Astrocyte (in vitro differentiated cells and primary cell): ENCODE data around the gene KIAA1671. TPM values are rescaled to one million over a fixed set of nuclear protein-coding genes. Genes with fewer than 3 reads are reported as not detected.
A peak's percentile ranks its signal among the peaks of the same experiment; 100 is the strongest.

Experiments
- DNase-seq: peaks from one replicate; pipeline ENCODE4 v3.0.0-alpha.2; 2010; ENCODE audit warnings: low read depth
- FAIRE-seq: peaks from 2 replicates; lab custom pipeline; 2011; peaks lifted over from hg19 to GRCh38; lab: Jason Lieb, UNC
- H2AFZ ChIP-seq: 2 replicates; pipeline ENCODE4 v1.6.0; 2012; ENCODE audit warnings: low read depth, low read length, inconsistent platforms
- H3K27ac ChIP-seq: 2 replicates; pipeline ENCODE4 v1.5.1; 2011; ENCODE audit warnings: low read depth, low read length, inconsistent platforms
- H3K27me3 ChIP-seq: 2 replicates; pipeline ENCODE4 v1.6.0; 2011; ENCODE audit warnings: low read length, inconsistent platforms; ENCODE audit not compliant: insufficient read depth
- H3K36me3 ChIP-seq: 2 replicates; pipeline ENCODE4 v1.5.1; 2011; ENCODE audit warnings: low read length, inconsistent platforms; ENCODE audit not compliant: insufficient read depth
- H3K4me1 ChIP-seq: 2 replicates; pipeline ENCODE4 v1.5.1; 2011; ENCODE audit warnings: low read length, inconsistent platforms; ENCODE audit not compliant: insufficient read depth
- H3K4me2 ChIP-seq: 2 replicates; pipeline ENCODE4 v1.6.0; 2012; ENCODE audit warnings: low read length, inconsistent platforms
- H3K4me3 ChIP-seq: 2 replicates; pipeline ENCODE4 v1.5.1; 2011; ENCODE audit warnings: low read depth, mild to moderate bottlenecking, low read length, inconsistent platforms; ENCODE audit not compliant: insufficient read depth
- H3K79me2 ChIP-seq: 2 replicates; pipeline ENCODE4 v1.6.0; 2012; ENCODE audit warnings: mild to moderate bottlenecking, low read length, inconsistent platforms; ENCODE audit not compliant: insufficient read depth
- H3K9ac ChIP-seq: 2 replicates; pipeline ENCODE4 v1.6.0; 2012; ENCODE audit warnings: mild to moderate bottlenecking, low read length, inconsistent platforms
- H3K9me3 ChIP-seq: 2 replicates; pipeline ENCODE4 v1.5.1; 2012; ENCODE audit warnings: low read depth, mild to moderate bottlenecking, low read length, inconsistent platforms; ENCODE audit not compliant: insufficient read depth
- H4K20me1 ChIP-seq: 2 replicates; pipeline ENCODE4 v1.6.0; 2012; ENCODE audit warnings: low read length, inconsistent platforms; ENCODE audit not compliant: insufficient read depth
- H3K27ac Mint-ChIP-seq: one replicate; pipeline ENCODE4 v1.8.0; 2021; ENCODE audit warnings: mild to moderate bottlenecking, mixed read lengths; ENCODE audit not compliant: unreplicated experiment
- H3K27me3 Mint-ChIP-seq: one replicate; pipeline ENCODE4 v1.8.0; 2021; ENCODE audit warnings: low read depth, mixed read lengths; ENCODE audit not compliant: unreplicated experiment
- H3K36me3 Mint-ChIP-seq: one replicate; pipeline ENCODE4 v1.8.0; 2021; ENCODE audit warnings: low read depth, mixed read lengths; ENCODE audit not compliant: unreplicated experiment
- H3K4me1 Mint-ChIP-seq: one replicate; pipeline ENCODE4 v1.8.0; 2021; ENCODE audit warnings: low read depth, mixed read lengths; ENCODE audit not compliant: unreplicated experiment
- H3K4me3 Mint-ChIP-seq: one replicate; pipeline ENCODE4 v1.8.0; 2021; ENCODE audit warnings: mild to moderate bottlenecking, moderate library complexity, mixed read lengths; ENCODE audit not compliant: unreplicated experiment
- H3K9me3 Mint-ChIP-seq: one replicate; pipeline ENCODE4 v1.8.0; 2021; ENCODE audit warnings: mild to moderate bottlenecking, mixed read lengths; ENCODE audit not compliant: unreplicated experiment
- CTCF ChIP-seq: IDR thresholded peaks from 2 replicates; pipeline ENCODE4 v1.5.1; 2011; ENCODE audit warnings: low read depth, mild to moderate bottlenecking, inconsistent platforms, low read length, moderate library complexity; ENCODE audit not compliant: insufficient read depth
- EZH2 ChIP-seq: IDR thresholded peaks from 2 replicates; pipeline ENCODE4 v1.6.1; 2012; ENCODE audit warnings: mild to moderate bottlenecking, low read length, inconsistent platforms; ENCODE audit not compliant: insufficient read depth
- total RNA-seq: library from RNA; stranded (reverse); gene quantifications from 2 replicates; pipeline ENCODE4 v1.2.1, GENCODE V29; 2021

KIAA1671 gene
- total RNA-seq, 1 donor from 2014 or later, result 28.4 TPM

DNA sequence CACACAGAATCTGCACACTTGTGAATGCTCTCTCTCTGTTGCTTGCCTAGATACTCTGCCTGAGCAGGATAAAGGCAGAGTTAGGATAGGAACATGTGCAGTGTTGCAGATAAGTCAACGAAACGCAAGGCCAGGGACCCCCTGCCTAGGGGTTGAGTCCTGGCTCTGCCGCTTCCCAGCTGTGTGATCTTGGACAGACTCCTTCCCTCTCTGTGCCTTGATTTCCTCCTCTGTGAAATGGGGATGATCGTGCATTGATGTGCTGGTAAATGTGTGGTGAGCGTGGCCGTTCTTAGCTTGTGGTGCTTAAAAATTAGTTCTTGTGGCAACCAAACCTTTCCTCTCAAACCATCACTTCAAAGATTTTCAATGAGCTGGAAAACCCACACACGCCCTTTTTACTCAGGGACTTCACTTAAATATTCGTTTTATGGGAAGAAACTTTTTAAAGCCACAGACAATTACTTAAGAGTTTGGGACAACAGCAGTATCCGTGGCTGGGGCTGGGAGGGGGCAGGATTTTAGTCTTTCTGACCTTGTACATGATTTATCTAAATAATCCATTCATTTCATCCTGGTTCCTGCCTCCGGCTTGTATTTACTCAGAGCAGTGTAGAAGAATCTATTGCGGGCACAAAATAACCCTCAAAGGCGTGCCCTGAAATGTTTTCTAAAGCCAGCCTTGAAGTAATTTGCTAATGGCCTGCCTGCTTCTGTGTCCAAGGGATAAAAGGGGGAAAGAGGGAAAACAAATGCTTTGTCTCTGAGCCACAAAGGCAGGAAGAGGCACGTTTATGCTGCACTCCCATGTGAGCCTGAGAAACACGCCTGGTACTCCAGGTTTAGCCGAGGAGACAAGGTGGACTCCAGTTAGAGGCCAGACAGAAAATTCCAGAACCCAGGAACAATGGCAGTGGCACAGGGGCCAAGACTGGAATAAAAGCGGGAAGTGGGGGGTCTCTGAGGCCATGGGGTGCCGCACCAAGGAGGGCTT is 162.2 kb downstream of the KIAA1671 start:
- Histone ChIP-seq H3K4me3 (no peak overlapping the region), H3K79me2 (no peaks in the 10 kb centered on the region), H3K4me2 (no peak overlapping the region), H2AFZ (no peak overlapping the region), H3K27me3 (no peaks in the 10 kb centered on the region), H3K4me1 (peaks cover 4% of the 10 kb centered on the region), H3K9ac (no peak overlapping the region), H3K27ac (no peak overlapping the region), H3K36me3 (no peaks in the 10 kb centered on the region), H3K9me3 (no peaks in the 10 kb centered on the region), H4K20me1 (no peaks in the 10 kb centered on the region)
- peaks cover 11% of the 10 kb centered on the region for H3K36me3 Mint-ChIP-seq
- H3K27me3 Mint-ChIP-seq, result no peaks in the 10 kb centered on the region
- no peaks in the 10 kb centered on the region for H3K9me3 Mint-ChIP-seq
- no peak for FAIRE-seq
- peaks cover 30% of the 10 kb centered on the region for H3K4me1 Mint-ChIP-seq
- peak overlapping the region; percentile 67 for H3K4me3 Mint-ChIP-seq
- DNase-seq, result no peak
- H3K27ac Mint-ChIP-seq, result no peak overlapping the region
- TF ChIP-seq EZH2 (no peak), CTCF (no peak)

DNA sequence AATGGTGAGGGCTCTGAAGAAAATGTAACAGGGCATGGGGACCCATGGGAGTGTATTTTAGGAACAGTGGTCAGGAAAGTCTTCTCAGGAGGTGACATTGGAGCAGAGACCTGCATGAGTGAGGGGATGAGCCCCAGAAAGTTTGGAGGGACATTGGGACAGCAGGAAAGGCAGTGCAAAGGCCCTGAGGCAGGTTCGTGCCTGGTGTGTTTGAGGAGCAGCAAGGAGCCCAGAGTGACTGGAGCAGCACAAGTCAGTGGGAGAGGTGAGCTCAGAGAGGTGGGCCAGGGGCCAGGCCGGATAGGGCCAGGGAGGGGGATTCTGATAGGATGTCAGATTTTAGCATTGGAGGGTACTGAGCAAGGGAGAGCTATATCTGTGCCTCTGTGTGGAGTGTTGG is 167.1 kb downstream of the KIAA1671 start:
- Mint-ChIP-seq H3K36me3 (peaks cover 20% of the 10 kb centered on the region), H3K9me3 (no peaks in the 10 kb centered on the region), H3K4me1 (peaks cover 17% of the 10 kb centered on the region), H3K4me3 (no peak overlapping the region), H3K27me3 (no peaks in the 10 kb centered on the region), H3K27ac (peak overlapping the region; percentile 66)
- no peak overlapping the region for H3K4me3 ChIP-seq
- no peak overlapping the region for H3K27ac ChIP-seq
- H3K9me3 ChIP-seq, result no peaks in the 10 kb centered on the region
- no peak overlapping the region for H3K9ac ChIP-seq
- no peak for TF ChIP-seq CTCF
- TF ChIP-seq EZH2, result no peak
- peaks cover 4% of the 10 kb centered on the region for H3K4me1 ChIP-seq
- no peaks in the 10 kb centered on the region for H3K27me3 ChIP-seq
- H4K20me1 ChIP-seq, result no peaks in the 10 kb centered on the region
- no peak for DNase-seq
- no peaks in the 10 kb centered on the region for H3K36me3 ChIP-seq
- no peaks in the 10 kb centered on the region for H3K79me2 ChIP-seq
- H3K4me2 ChIP-seq, result no peak overlapping the region
- no peak overlapping the region for H2AFZ ChIP-seq
- no peak for FAIRE-seq
